K562 (cell line): ENCODE results near the gene UQCRH. TPM values are rescaled to one million over a fixed set of nuclear protein-coding genes. Genes with fewer than 3 reads are reported as not detected.
A peak's percentile ranks its signal among the peaks of the same experiment; 100 is the strongest.

Source experiments
- ATAC-seq: fragments of 200-7000 bp; cut with Tn5 transposase; 3 replicates; pipeline ENCODE4 v1.9.1; 2020; ENCODE audit warnings: moderate library complexity
- Bru-seq: library from RNA; stranded (reverse); fragments of 400-500 nt; gene quantifications from one replicate; lab custom pipeline; 2021; lab: Mats Ljungman, UMichigan
- BruChase-seq, 2 experiments: library from RNA; stranded (reverse); fragments of 400-500 nt; gene quantifications; one replicate each; lab custom pipeline; 2021; lab: Mats Ljungman, UMichigan
- BruUV-seq: library from RNA; stranded (reverse); fragments of 400-500 nt; replicated peaks from 2 replicates; lab custom pipeline; 2021; lab: Mats Ljungman, UMichigan
- CTCF ChIA-PET: fragments of 300-600 bp; formaldehyde crosslinking; extraction: SDS; loops from one replicate; lab custom pipeline; 2021; ENCODE audit warnings: low intra/inter-chr PET ratio; lab: Yijun Ruan, JAX
- POLR2A ChIA-PET: fragments of 300-600, 350-650 bp; sonication (Branson Sonifier 250); formaldehyde crosslinking; extraction: SDS; loops from one replicate; lab custom pipeline; 2021; ENCODE audit warnings: antibody characterized with exemption, inconsistent platforms; lab: Yijun Ruan, JAX
- DNase-seq, 4 experiments: peaks; one replicate each; pipeline versions ENCODE4 v3.0.0 to v3.0.0-alpha.2; 2011 to 2018; ENCODE audit warnings: low spot score in 3 of 4, mixed read lengths in 3 of 4; ENCODE audit errors: extremely low read depth in 1 of 4
- FAIRE-seq: peaks from 2 replicates; lab custom pipeline; 2011; peaks lifted over from hg19 to GRCh38; lab: Jason Lieb, UNC
- H2AFZ ChIP-seq: 2 replicates; pipeline ENCODE4 v1.6.0; 2011; ENCODE audit warnings: low read depth, low read length, control low read depth, inconsistent platforms
- H3K27ac ChIP-seq: fragments of 200-600 bp; 3 replicates; pipeline ENCODE4 v1.8.0; 2011; ENCODE audit warnings: low read depth, mild to moderate bottlenecking, control low read depth, inconsistent platforms, low read length, moderate library complexity, mixed read lengths; ENCODE audit errors: extremely low read depth
- H3K27me3 ChIP-seq, 2 experiments: fragments of 300-600 bp in 1 of 2; 2 replicates in 1 of 2; 3 replicates in 1 of 2; pipeline versions ENCODE4 v1.6.0 to v1.8.0; 2011; ENCODE audit warnings: inconsistent platforms in 2 of 2, low read length in 2 of 2, mild to moderate bottlenecking in 1 of 2, mixed read lengths in 1 of 2, moderate library complexity in 1 of 2; ENCODE audit not compliant: control insufficient read depth in 2 of 2, insufficient read depth in 2 of 2
- H3K36me3 ChIP-seq: fragments of 300-600 bp; 3 replicates; pipeline ENCODE4 v1.8.0; 2011; ENCODE audit warnings: mild to moderate bottlenecking, low read length, inconsistent platforms; ENCODE audit not compliant: control insufficient read depth, insufficient read depth
- H3K4me1 ChIP-seq, 2 experiments: fragments of 200-600 bp in 1 of 2; replicated peaks in 1 of 2; 2 replicates in 1 of 2; 3 replicates in 1 of 2; pipeline versions ENCODE4 v1.5.1 to v1.8.0; 2011; ENCODE audit warnings: inconsistent platforms in 2 of 2, low read length in 2 of 2, mild to moderate bottlenecking in 1 of 2, mixed read lengths in 1 of 2, moderate library complexity in 1 of 2; ENCODE audit not compliant: control insufficient read depth in 2 of 2, insufficient read depth in 2 of 2
- H3K4me2 ChIP-seq: 2 replicates; pipeline ENCODE4 v1.6.1; 2011; ENCODE audit warnings: low read length, control low read depth, inconsistent platforms, mixed read lengths; ENCODE audit not compliant: insufficient read depth
- H3K4me3 ChIP-seq: fragments of 200-600 bp; sonication (generic), shearing (Covaris generic); 2 replicates; pipeline ENCODE4 v1.5.1; 2016; ENCODE audit warnings: control low read depth, inconsistent platforms
- H3K79me2 ChIP-seq: fragments of 200-600 bp; 3 replicates; pipeline ENCODE4 v1.8.0; 2011; ENCODE audit warnings: low read length, inconsistent platforms; ENCODE audit not compliant: control insufficient read depth, insufficient read depth
- H3K9ac ChIP-seq, 2 experiments: 2 replicates each; pipeline versions ENCODE4 v1.6.0 to v1.6.1; 2011; ENCODE audit warnings: low read depth in 2 of 2, low read length in 2 of 2, control low read depth in 1 of 2, inconsistent platforms in 1 of 2, mild to moderate bottlenecking in 1 of 2, mixed read lengths in 1 of 2; ENCODE audit not compliant: insufficient read depth in 1 of 2
- H3K9me1 ChIP-seq: one replicate; pipeline ENCODE4 v1.6.0; 2011; ENCODE audit warnings: inconsistent platforms, mild to moderate bottlenecking, low read length, moderate library complexity; ENCODE audit not compliant: control insufficient read depth, insufficient read depth
- H3K9me3 ChIP-seq: replicated peaks from 2 replicates; pipeline ENCODE4 v1.5.1; 2011; ENCODE audit warnings: low read depth, low read length, inconsistent platforms; ENCODE audit not compliant: control insufficient read depth, insufficient read depth
- H4K20me1 ChIP-seq: replicated peaks from 2 replicates; pipeline ENCODE4 v1.6.1; 2011; ENCODE audit warnings: low read length, inconsistent platforms, mixed read lengths; ENCODE audit not compliant: control insufficient read depth, insufficient read depth
- AFF1 ChIP-seq, 2 experiments: fragments of 450-650 bp; IDR thresholded peaks; 2 replicates each; pipeline ENCODE4 v1.6.1; 2018; ENCODE audit warnings: mild to moderate bottlenecking in 2 of 2, low read depth in 1 of 2; ENCODE audit not compliant: partially characterized antibody in 2 of 2
- DIDO1 ChIP-seq: fragments of 450-650 bp; IDR thresholded peaks from 2 replicates; pipeline ENCODE4 v1.6.1; 2016; ENCODE audit warnings: low read depth, missing biosample characterization, missing genetic modification characterization
- E2F4 ChIP-seq: sonication (generic); formaldehyde crosslinking; IDR thresholded peaks from 2 replicates; pipeline ENCODE4 v1.8.0; 2022; ENCODE audit warnings: mild to moderate bottlenecking, low read depth, missing genetic modification reagents
- GTF2A2 ChIP-seq: IDR thresholded peaks from 2 replicates; pipeline ENCODE4 v1.6.1; 2016; ENCODE audit warnings: mild to moderate bottlenecking, missing genetic modification characterization, missing compliant biosample characterization
- TARDBP ChIP-seq: fragments of 450-650 bp; IDR thresholded peaks from 2 replicates; pipeline ENCODE4 v1.6.1; 2016
- USF1 ChIP-seq: sonication (generic); formaldehyde crosslinking; IDR thresholded peaks from 2 replicates; pipeline ENCODE4 v1.9.0; 2022; ENCODE audit warnings: mild to moderate bottlenecking, missing genetic modification reagents
- WGBS: fragments of 100-300 bp; shearing (Covaris generic); methylation state at CpG from one replicate; pipeline ENCODE4 v1.1.6; 2016; ENCODE audit warnings: low coverage, mixed read lengths; ENCODE audit not compliant: insufficient coverage; ENCODE audit errors: missing lambda C conversion rate; 5-methylcytosine and 5-hydroxymethylcytosine counted together
- in situ Hi-C: fragments of 300-500 bp; cut with MboI; formaldehyde crosslinking; loops from 4 replicates; pipeline ENCODE4 v1.15.0; 2018; ENCODE audit warnings: inconsistent platforms, mixed read lengths
- intact Hi-C: fragments of 100-400 bp; cut with micrococcal nuclease; formaldehyde crosslinking; loops from 2 replicates; pipeline ENCODE4 v1.14.2; 2022
- long read RNA-seq, 3 experiments: library from polyadenylated mRNA in 2 of 3; library from RNA in 1 of 3; unstranded in 2 of 3; stranded (forward) in 1 of 3; transcript quantifications; one replicate each; pipeline ENCODE4 v2.0.0, GENCODE V29; 2019 to 2022
- polyA minus RNA-seq, 3 experiments: library from RNA; depleted of rRNA, polyadenylated mRNA; stranded (reverse); fragments of >200 nt; gene quantifications; 2 replicates each; pipeline ENCODE4 v1.2.3, GENCODE V29; 2011
- polyA plus RNA-seq, 8 experiments: library from polyadenylated mRNA; depleted of rRNA in 4 of 8; stranded (reverse) in 5 of 8; unstranded in 3 of 8; fragments of >200 nt; fragmentation: Nextera tagmentation in 2 of 8; fragmentation: Illumina TruSeq in 1 of 8; extraction: Ambion mirVana in 2 of 8; extraction: Trizol in 1 of 8; gene quantifications; 2 replicates each; pipeline versions ENCODE4 v1.2.1 to v1.2.3, GENCODE V29; 2011 to 2014; ENCODE audit warnings: inconsistent platforms in 1 of 8, missing spikeins in 1 of 8
- total RNA-seq, 7 experiments: library from RNA; depleted of rRNA in 6 of 7; stranded (reverse); fragments of >200 nt in 6 of 7; fragmentation: Illumina TruSeq in 2 of 7; extraction: Trizol in 2 of 7; gene quantifications; 2 replicates each; pipeline versions ENCODE4 v1.2.1 to v1.2.3, GENCODE V29; 2011 to 2021; ENCODE audit warnings: low replicate concordance in 1 of 7

Gene UQCRH
- total RNA-seq (2011; cell fraction: chromatin; rRNA removed; ENCODE audit: low replicate concordance), result 185 and 351 TPM in 2 replicates
- 205 and 247 TPM in 2 replicates for total RNA-seq (2011; cell fraction: nucleolus; rRNA removed)
- total RNA-seq (2011; cell fraction: nucleoplasm; rRNA removed), result 458 and 624 TPM in 2 replicates
- total RNA-seq (2014; rRNA removed) (2,410 and 3,306 TPM in 2 replicates), total RNA-seq (2014; rRNA removed; fragmentation: Illumina TruSeq; extraction: Trizol) (2,696 and 2,943 TPM in 2 replicates), total RNA-seq (2015; rRNA removed; fragmentation: Illumina TruSeq; extraction: Trizol) (1,782 and 1,893 TPM in 2 replicates), total RNA-seq (2021) (1,267 and 1,360 TPM in 2 replicates), polyA plus RNA-seq (2011; rRNA removed) (2,284 and 2,713 TPM in 2 replicates), polyA plus RNA-seq (2014; fragmentation: Illumina TruSeq; extraction: Trizol) (1,923 and 1,965 TPM in 2 replicates), polyA plus RNA-seq (2014; fragmentation: Nextera tagmentation; extraction: Ambion mirVana) (1,000 to 10,000 TPM; 4,348 to 5,184 TPM), polyA plus RNA-seq (2014; rRNA removed) (1,877 and 2,534 TPM in 2 replicates), polyA minus RNA-seq (2011; rRNA and poly(A)+ RNA removed) (762 and 899 TPM in 2 replicates), Bru-seq, nascent RNA (percentile 99 among the genes with signal in this experiment), BruChase-seq, experiment 1, labeled RNA remaining after a 2-hour chase (percentile 99 among the genes with signal in this experiment), BruChase-seq, experiment 2, labeled RNA remaining after a 6-hour chase (percentile 99 among the genes with signal in this experiment)
- 724 and 2,858 TPM in 2 replicates for polyA plus RNA-seq (2011; cell fraction: cytosol; rRNA removed)
- 272 and 676 TPM in 2 replicates for polyA plus RNA-seq (2011; cell fraction: nucleus; rRNA removed)
- 1,181 and 2,353 TPM in 2 replicates for polyA plus RNA-seq (2012)
- 241 and 256 TPM in 2 replicates for polyA minus RNA-seq (2011; cell fraction: cytosol; rRNA and poly(A)+ RNA removed)
- polyA minus RNA-seq (2011; cell fraction: nucleus; rRNA and poly(A)+ RNA removed), result 65.4 and 198 TPM in 2 replicates
- long read RNA-seq, experiment 1, transcript UQCRH-201 (4 exons, 604 nt), result major isoform, 1,079 of 1,424 reads
- long read RNA-seq, experiment 1, transcript UQCRH-202 (2 exons, 621 nt), result minor isoform, 219 of 1,424 reads
- long read RNA-seq, experiment 1, transcript UQCRH-205 (5 exons, 674 nt), result minor isoform, 14 of 1,424 reads
- long read RNA-seq, experiment 1, partial matches to known transcripts, result 48 of 1,424 reads
- long read RNA-seq, experiment 1, other reads (novel, unspliced or antisense), result 62 of 1,424 reads
- long read RNA-seq, experiment 2, transcript UQCRH-202 (2 exons, 621 nt), result minor isoform, 20 of 1,318 reads
- long read RNA-seq, experiment 2, transcript UQCRH-205 (5 exons, 674 nt), result minor isoform, 27 of 1,318 reads
- long read RNA-seq, experiment 2, transcript UQCRH-201 (4 exons, 604 nt), result major isoform, 946 of 1,318 reads
- long read RNA-seq, experiment 2, partial matches to known transcripts, result 276 of 1,318 reads
- long read RNA-seq, experiment 2, other reads (novel, unspliced or antisense), result 45 of 1,318 reads
- long read RNA-seq, experiment 3, transcript UQCRH-205 (5 exons, 674 nt), result minor isoform, 13 of 1,579 reads
- long read RNA-seq, experiment 3, transcript UQCRH-201 (4 exons, 604 nt), result major isoform, 1,521 of 1,579 reads
- long read RNA-seq, experiment 3, partial matches to known transcripts, result 0 of 1,579 reads
- long read RNA-seq, experiment 3, other reads (novel, unspliced or antisense), result 37 of 1,579 reads

GRCh38 chr1:46303038-46303871 is at the start of gene UQCRH, which contains the start of gene LRRC41:
TSS of gene UQCRH (plus strand) at chr1:46303698. CDS start at chr1:46303767, 69 bp downstream.
TSS of gene LRRC41 (minus strand) at chr1:46303616. CDS start at chr1:46303322, 294 bp downstream.
- peaks cover 100% of the 10 kb centered on the region for H3K79me2 ChIP-seq
- ChIA-PET POLR2A (interaction anchor here (0.6 to 3.5 kb wide), 21 partner anchors 8 to 878 kb away, joined by 3 to 46 read pairs (median 4); partner anchors contain the start of genes NSUN4 and RAD54L), CTCF (interaction anchor here (0.6 to 0.9 kb wide), 2 partner anchors 45 to 47 kb away, joined by 3 to 4 read pairs; no protein-coding TSS in a partner anchor)
- under 1% methylated on average over 57 of the region's 61 CpGs for WGBS
- H3K4me3 ChIP-seq, result peak within 1 kb of the TSS; percentile 76
- H3K27me3 ChIP-seq, result no peaks in the 10 kb centered on the region
- in situ Hi-C loops (no loop called here), intact Hi-C loops (loop anchor here (1.0 to 5.0 kb wide), 2 partner anchors 37 to 56 kb away; partner anchors contain the start of genes NSUN4 and RAD54L)
- H3K9ac ChIP-seq, result peak within 1 kb of the TSS; percentile 98 to 100
- peak within 1 kb of the TSS; percentile 96 for H2AFZ ChIP-seq
- FAIRE-seq, result peak; percentile 99
- no peaks in the 10 kb centered on the region for H3K9me1 ChIP-seq
- peak within 1 kb of the TSS; percentile 96 for H3K27ac ChIP-seq
- no peaks in the 10 kb centered on the region for H3K9me3 ChIP-seq
- ATAC-seq, result peak; percentile 80
- peak within 1 kb of the TSS; percentile 97 for H3K4me2 ChIP-seq
- H3K4me1 ChIP-seq, result peaks cover 36 to 44% of the 10 kb centered on the region in 2 experiments; a peak in 4 of 5 replicates
- BruUV-seq, result no TSS peak
- peaks cover 49% of the 10 kb centered on the region for H3K36me3 ChIP-seq
- H4K20me1 ChIP-seq, result peaks cover 31% of the 10 kb centered on the region
- peak; percentile 87 to 100 (median 92) for DNase-seq
- TF ChIP-seq TARDBP (peak; percentile 80; the same call in 1 of the 2 replicates), AFF1 (IDR thresholded peaks at IDR 0.05; ENCODE audit: low read depth in 1 of 2, partially characterized antibody in 2 of 2) (peak; percentile 63 to 85), E2F4 (CRISPR knock-in tag) (no peak), GTF2A2 (tag) (no peak), DIDO1 (tag) (0 out of 2 replicates have a peak, but pooled peaks have one; percentile 45), USF1 (CRISPR knock-in tag) (peak; percentile 75)
